SK-N-SH (cell line): ENCODE measurements around the gene CHMP1B. TPM values are rescaled to one million over a fixed set of nuclear protein-coding genes. Genes with fewer than 3 reads are reported as not detected.
"Not testable (repeated sequence)": the region's sequence is repeated elsewhere in the genome, so short reads cannot be mapped to it uniquely, and the experiment has no call there.

ENCODE experiments used
- CTCF ChIA-PET: fragments of 300-600, 350-600 bp; formaldehyde crosslinking; extraction: SDS; loops from one replicate; lab custom pipeline; 2021; lab: Yijun Ruan, JAX
- POLR2A ChIA-PET: fragments of 350-600 bp; sonication (Branson Sonifier 250); formaldehyde crosslinking; extraction: SDS; loops from one replicate; lab custom pipeline; 2020; ENCODE audit warnings: antibody characterized with exemption, inconsistent platforms; lab: Yijun Ruan, JAX
- DNase-seq: peaks from one replicate; pipeline ENCODE4 v3.0.0; 2012
- H2AFZ ChIP-seq: fragments of 200-600 bp; sonication (generic); 2 replicates; pipeline ENCODE4 v1.8.1; 2016; ENCODE audit warnings: antibody characterized with exemption, mild to moderate bottlenecking, low read depth
- H3F3A ChIP-seq: fragments of 200-600 bp; sonication (generic); replicated peaks from 2 replicates; pipeline ENCODE3; 2016; ENCODE audit warnings: antibody characterized with exemption, mild to moderate bottlenecking; ENCODE audit not compliant: insufficient read depth
- H3K27ac ChIP-seq, 2 experiments: fragments of 200-500 bp in 1 of 2; fragments of 200-600 bp in 1 of 2; sonication (Bioruptor generic) in 1 of 2; sonication (generic), shearing (Covaris generic) in 1 of 2; 2 replicates each; pipeline versions ENCODE4 v1.5.1 to v1.6.1; 2014 to 2016; ENCODE audit warnings: low read depth in 2 of 2, inconsistent platforms in 1 of 2, low read length in 1 of 2, mild to moderate bottlenecking in 1 of 2, mixed read lengths in 1 of 2
- H3K27me3 ChIP-seq: fragments of 200-600 bp; sonication (generic), shearing (Covaris generic); 2 replicates; pipeline ENCODE4 v1.6.1; 2016; ENCODE audit warnings: mixed run types; ENCODE audit not compliant: insufficient read depth
- H3K36me3 ChIP-seq, 2 experiments: fragments of 200-500 bp in 1 of 2; fragments of 200-600 bp in 1 of 2; sonication (Bioruptor generic) in 1 of 2; sonication (generic) in 1 of 2; replicated peaks in 1 of 2; 2 replicates each; pipeline versions ENCODE3 to v1.5.1; 2014 to 2016; ENCODE audit warnings: low read length in 1 of 2, mild to moderate bottlenecking in 1 of 2; ENCODE audit not compliant: insufficient read depth in 2 of 2, control insufficient read depth in 1 of 2
- H3K4me1 ChIP-seq, 2 experiments: fragments of 200-500 bp in 1 of 2; fragments of 200-600 bp in 1 of 2; sonication (Bioruptor generic) in 1 of 2; sonication (generic), shearing (Covaris generic) in 1 of 2; 2 replicates each; pipeline versions ENCODE4 v1.5.1 to v1.6.1; 2014 to 2016; ENCODE audit warnings: low read depth in 1 of 2, low read length in 1 of 2, mixed run types in 1 of 2; ENCODE audit not compliant: insufficient read depth in 2 of 2, control insufficient read depth in 1 of 2
- H3K4me2 ChIP-seq: fragments of 200-600 bp; sonication (generic), shearing (Covaris generic); 2 replicates; pipeline ENCODE4 v1.6.1; 2017; ENCODE audit warnings: mixed run types
- H3K4me3 ChIP-seq, 2 experiments: fragments of 200-500 bp in 1 of 2; fragments of 200-600 bp in 1 of 2; sonication (Bioruptor generic) in 1 of 2; sonication (generic), shearing (Covaris generic) in 1 of 2; 2 replicates each; pipeline versions ENCODE4 v1.5.1 to v1.8.1; 2014 to 2016; ENCODE audit warnings: low read depth in 2 of 2, inconsistent platforms in 1 of 2, low read length in 1 of 2, mild to moderate bottlenecking in 1 of 2, mixed read lengths in 1 of 2, moderate library complexity in 1 of 2
- H3K79me2 ChIP-seq: fragments of 200-600 bp; sonication (generic); 2 replicates; pipeline ENCODE4 v1.8.1; 2017; ENCODE audit warnings: mild to moderate bottlenecking; ENCODE audit not compliant: insufficient read depth
- H3K9ac ChIP-seq: fragments of 200-600 bp; sonication (generic); 2 replicates; pipeline ENCODE4 v1.6.1; 2017; ENCODE audit warnings: mixed run types
- H3K9me2 ChIP-seq: fragments of 200-600 bp; sonication (generic); 2 replicates; pipeline ENCODE4 v1.6.1; 2017; ENCODE audit warnings: mixed run types
- H3K9me3 ChIP-seq: fragments of 200-600 bp; sonication (generic); 2 replicates; pipeline ENCODE4 v1.6.1; 2017; ENCODE audit warnings: mixed run types, mild to moderate bottlenecking, moderate library complexity
- H4K20me1 ChIP-seq: fragments of 200-600 bp; sonication (generic); 2 replicates; pipeline ENCODE4 v1.6.1; 2017; ENCODE audit warnings: mild to moderate bottlenecking, mixed run types; ENCODE audit not compliant: insufficient read depth
- CHD2 ChIP-seq: fragments of 150-350 bp; IDR thresholded peaks from 2 replicates; pipeline ENCODE4 v1.6.1; 2018; ENCODE audit warnings: low read length; ENCODE audit not compliant: partially characterized antibody
- EZH2phosphoT487 ChIP-seq: fragments of 200-600 bp; sonication (generic); IDR thresholded peaks from 2 replicates; pipeline ENCODE4 v1.6.1; 2017; ENCODE audit warnings: low read depth, mixed run types, mild to moderate bottlenecking, antibody characterized with exemption, moderate library complexity, borderline replicate concordance
- FOXJ3 ChIP-seq: sonication (generic); formaldehyde crosslinking; IDR thresholded peaks from 2 replicates; pipeline ENCODE4 v1.5.1; 2020; ENCODE audit warnings: mild to moderate bottlenecking, missing genetic modification reagents
- GABPA ChIP-seq: IDR thresholded peaks from 2 replicates; pipeline ENCODE4 v1.4.0; 2012; ENCODE audit warnings: low read depth, mild to moderate bottlenecking
- JUND ChIP-seq: IDR thresholded peaks from 2 replicates; pipeline ENCODE4 v1.4.0; 2012
- MXI1 ChIP-seq: IDR thresholded peaks from 2 replicates; pipeline ENCODE4 v1.6.1; 2012; ENCODE audit warnings: mild to moderate bottlenecking, low read depth, low read length, improper control_type of control experiment
- RCOR1 ChIP-seq: fragments of 150-350 bp; IDR thresholded peaks from 2 replicates; pipeline ENCODE4 v1.6.1; 2017; ENCODE audit warnings: antibody characterized with exemption, low read length
- SMC3 ChIP-seq: IDR thresholded peaks from 2 replicates; pipeline ENCODE4 v1.6.1; 2012; ENCODE audit warnings: low read depth, low read length, improper control_type of control experiment
- TAF1 ChIP-seq: IDR thresholded peaks from 2 replicates; pipeline ENCODE4 v1.6.1; 2012; ENCODE audit warnings: low read depth, mild to moderate bottlenecking, low read length, moderate library complexity, borderline replicate concordance
- TCF12 ChIP-seq: IDR thresholded peaks from 2 replicates; pipeline ENCODE4 v1.4.0; 2012
- YY1 ChIP-seq: IDR thresholded peaks from 2 replicates; pipeline ENCODE4 v1.4.0; 2012; ENCODE audit warnings: low read depth, mild to moderate bottlenecking
- WGBS: methylation state at CpG from one replicate; pipeline ENCODE4 v1.1.6; 2017; ENCODE audit warnings: low lambda C conversion rate; 5-methylcytosine and 5-hydroxymethylcytosine counted together
- polyA plus RNA-seq, 3 experiments: library from polyadenylated mRNA; depleted of rRNA; stranded (reverse); fragments of >200 nt; gene quantifications; 2 replicates each; pipeline ENCODE4 v1.2.3, GENCODE V29; 2012
- TF ChIP-seq, protein P1 (sequence below): fragments of 200-600 bp; sonication (generic); IDR thresholded peaks from 2 replicates; pipeline ENCODE4 v1.6.1; 2017; ENCODE audit warnings: antibody characterized with exemption, mild to moderate bottlenecking, moderate library complexity
- TF ChIP-seq, protein P2 (sequence below): IDR thresholded peaks from 2 replicates; pipeline ENCODE4 v1.4.0; 2012; ENCODE audit warnings: low read depth, borderline replicate concordance
- TF ChIP-seq, protein P3 (sequence below): IDR thresholded peaks from 2 replicates; pipeline ENCODE4 v1.6.1; 2012; ENCODE audit warnings: mild to moderate bottlenecking, low read depth, low read length, moderate library complexity

Gene CHMP1B
- polyA plus RNA-seq, 1 of the 3 experiments (the other 2 are of a cell fraction), result 52.4 TPM

DNA sequence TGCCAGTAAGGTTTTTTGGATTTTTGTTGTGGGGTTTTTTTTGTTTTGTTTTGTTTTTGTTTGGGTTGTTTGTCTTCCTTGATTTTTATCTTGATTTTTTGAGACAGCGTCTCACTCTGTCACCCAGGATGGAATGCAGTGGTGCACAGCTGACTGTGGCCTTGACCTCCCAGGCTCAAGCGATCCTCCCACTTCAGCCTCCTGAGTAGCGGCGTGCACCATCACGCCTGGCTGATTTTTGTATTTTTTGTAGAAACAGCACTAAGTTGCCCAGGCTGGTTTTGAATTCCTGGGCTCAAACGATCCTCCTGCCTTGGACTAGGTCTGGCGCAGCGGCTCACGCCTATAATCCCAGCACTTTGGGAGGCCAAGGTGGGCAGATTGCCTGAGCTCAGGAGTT lies 40.5 kb downstream of the CHMP1B start:
- POLR2A ChIA-PET, result no interaction called here
- no peak overlapping the region for H3K4me3 ChIP-seq
- no peak overlapping the region for H3K9ac ChIP-seq
- H4K20me1 ChIP-seq, result no peaks in the 10 kb centered on the region
- no peak overlapping the region for H2AFZ ChIP-seq
- H3K4me2 ChIP-seq, result no peak overlapping the region
- no peaks in the 10 kb centered on the region for H3K79me2 ChIP-seq
- CTCF ChIA-PET, result interaction anchor here (1.3 kb wide), 1 partner anchor 47 kb away, joined by 3 read pairs; no protein-coding TSS in a partner anchor
- H3F3A ChIP-seq, result no peaks in the 10 kb centered on the region
- 96% methylated on average over 9 of the region's 9 CpGs for WGBS
- no peak for TF ChIP-seq MXI1
- TF ChIP-seq TCF12, result no peak
- no peak for TF ChIP-seq EZH2phosphoT487
- TF ChIP-seq YY1, result no peak
- no peaks in the 10 kb centered on the region for H3K9me3 ChIP-seq
- H3K9me2 ChIP-seq, result no peaks in the 10 kb centered on the region
- no peak for DNase-seq
- no peak overlapping the region for H3K27ac ChIP-seq
- no peaks in the 10 kb centered on the region for H3K4me1 ChIP-seq
- H3K36me3 ChIP-seq, result peaks cover 11 to 12% of the 10 kb centered on the region in 2 experiments
- H3K27me3 ChIP-seq, result no peaks in the 10 kb centered on the region

DNA sequence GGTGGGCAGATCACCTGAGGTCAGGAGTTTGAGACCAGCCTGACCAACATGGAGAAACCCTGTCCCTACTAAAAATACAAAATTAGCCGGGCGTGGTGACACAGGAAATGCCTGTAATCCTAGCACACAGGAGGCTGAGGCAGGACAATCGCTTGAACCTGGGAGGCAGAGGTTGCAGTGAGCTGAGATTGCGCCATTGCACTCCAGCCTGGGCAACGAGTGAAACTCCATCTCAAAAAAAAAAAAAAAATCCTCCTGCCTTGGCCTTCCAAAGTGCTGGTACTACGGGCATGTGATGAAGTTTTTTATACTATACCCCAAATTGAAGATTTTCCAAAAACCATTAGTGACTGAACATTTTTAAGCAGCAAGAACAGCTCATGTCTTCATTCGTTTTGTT lies 41.2 kb downstream of the CHMP1B start:
- POLR2A ChIA-PET, H3K79me2 ChIP-seq: not testable (repeated sequence)

DNA sequence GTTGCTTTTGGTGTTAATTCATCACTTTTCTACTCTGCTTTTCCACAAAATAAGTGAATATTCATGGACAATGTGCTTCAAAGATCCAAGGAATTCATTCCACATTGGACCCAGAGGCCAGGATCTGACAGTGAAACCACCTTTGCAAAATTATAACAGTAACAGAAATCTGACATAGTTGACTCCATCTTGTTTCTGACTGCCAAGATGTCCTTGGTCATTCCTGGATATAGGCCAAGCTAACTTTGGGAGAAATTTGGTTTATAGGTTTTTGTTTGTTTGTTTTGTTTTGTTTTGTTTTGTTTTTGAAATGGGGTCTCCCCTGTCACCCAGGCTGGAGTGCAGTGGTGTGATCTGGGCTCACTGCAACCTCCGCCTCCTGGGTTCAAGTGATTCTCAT lies 46.6 kb downstream of the CHMP1B start:
- CTCF ChIA-PET, result no interaction called here

More for the DNA sequence above, 41.2 kb downstream of the CHMP1B start:
- H3K36me3 ChIP-seq, result peaks cover 7 to 12% of the 10 kb centered on the region in 2 experiments
- 94% methylated on average over 7 of the region's 7 CpGs for WGBS
- CTCF ChIA-PET, H3F3A ChIP-seq, DNase-seq, H3K4me1 ChIP-seq, H3K9ac ChIP-seq, H3K27ac ChIP-seq, H3K9me3 ChIP-seq, H3K27me3 ChIP-seq, H3K9me2 ChIP-seq, H3K4me2 ChIP-seq, H2AFZ ChIP-seq, H4K20me1 ChIP-seq, H3K4me3 ChIP-seq: not testable (repeated sequence)

More for the DNA sequence above, 46.6 kb downstream of the CHMP1B start:
- H3K27ac ChIP-seq, result no peak overlapping the region
- no peaks in the 10 kb centered on the region for H3F3A ChIP-seq
- no peak overlapping the region for H3K4me2 ChIP-seq
- whole genome bisulfite sequencing, result 53% methylated on average over 1 of the region's 1 CpG
- no peaks in the 10 kb centered on the region for H3K79me2 ChIP-seq
- TF ChIP-seq EZH2phosphoT487 (no peak), CHD2 (no peak), TAF1 (no peak), FOXJ3 (no peak), SMC3 (no peak), GABPA (no peak), JUND (no peak), YY1 (no peak), TCF12 (no peak), RCOR1 (no peak)
- TF ChIP-seq, protein P1, sequence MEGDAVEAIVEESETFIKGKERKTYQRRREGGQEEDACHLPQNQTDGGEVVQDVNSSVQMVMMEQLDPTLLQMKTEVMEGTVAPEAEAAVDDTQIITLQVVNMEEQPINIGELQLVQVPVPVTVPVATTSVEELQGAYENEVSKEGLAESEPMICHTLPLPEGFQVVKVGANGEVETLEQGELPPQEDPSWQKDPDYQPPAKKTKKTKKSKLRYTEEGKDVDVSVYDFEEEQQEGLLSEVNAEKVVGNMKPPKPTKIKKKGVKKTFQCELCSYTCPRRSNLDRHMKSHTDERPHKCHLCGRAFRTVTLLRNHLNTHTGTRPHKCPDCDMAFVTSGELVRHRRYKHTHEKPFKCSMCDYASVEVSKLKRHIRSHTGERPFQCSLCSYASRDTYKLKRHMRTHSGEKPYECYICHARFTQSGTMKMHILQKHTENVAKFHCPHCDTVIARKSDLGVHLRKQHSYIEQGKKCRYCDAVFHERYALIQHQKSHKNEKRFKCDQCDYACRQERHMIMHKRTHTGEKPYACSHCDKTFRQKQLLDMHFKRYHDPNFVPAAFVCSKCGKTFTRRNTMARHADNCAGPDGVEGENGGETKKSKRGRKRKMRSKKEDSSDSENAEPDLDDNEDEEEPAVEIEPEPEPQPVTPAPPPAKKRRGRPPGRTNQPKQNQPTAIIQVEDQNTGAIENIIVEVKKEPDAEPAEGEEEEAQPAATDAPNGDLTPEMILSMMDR, result no peak
- TF ChIP-seq, protein P2, sequence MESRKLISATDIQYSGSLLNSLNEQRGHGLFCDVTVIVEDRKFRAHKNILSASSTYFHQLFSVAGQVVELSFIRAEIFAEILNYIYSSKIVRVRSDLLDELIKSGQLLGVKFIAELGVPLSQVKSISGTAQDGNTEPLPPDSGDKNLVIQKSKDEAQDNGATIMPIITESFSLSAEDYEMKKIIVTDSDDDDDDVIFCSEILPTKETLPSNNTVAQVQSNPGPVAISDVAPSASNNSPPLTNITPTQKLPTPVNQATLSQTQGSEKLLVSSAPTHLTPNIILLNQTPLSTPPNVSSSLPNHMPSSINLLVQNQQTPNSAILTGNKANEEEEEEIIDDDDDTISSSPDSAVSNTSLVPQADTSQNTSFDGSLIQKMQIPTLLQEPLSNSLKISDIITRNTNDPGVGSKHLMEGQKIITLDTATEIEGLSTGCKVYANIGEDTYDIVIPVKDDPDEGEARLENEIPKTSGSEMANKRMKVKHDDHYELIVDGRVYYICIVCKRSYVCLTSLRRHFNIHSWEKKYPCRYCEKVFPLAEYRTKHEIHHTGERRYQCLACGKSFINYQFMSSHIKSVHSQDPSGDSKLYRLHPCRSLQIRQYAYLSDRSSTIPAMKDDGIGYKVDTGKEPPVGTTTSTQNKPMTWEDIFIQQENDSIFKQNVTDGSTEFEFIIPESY, result no peak
- TF ChIP-seq, protein P3, sequence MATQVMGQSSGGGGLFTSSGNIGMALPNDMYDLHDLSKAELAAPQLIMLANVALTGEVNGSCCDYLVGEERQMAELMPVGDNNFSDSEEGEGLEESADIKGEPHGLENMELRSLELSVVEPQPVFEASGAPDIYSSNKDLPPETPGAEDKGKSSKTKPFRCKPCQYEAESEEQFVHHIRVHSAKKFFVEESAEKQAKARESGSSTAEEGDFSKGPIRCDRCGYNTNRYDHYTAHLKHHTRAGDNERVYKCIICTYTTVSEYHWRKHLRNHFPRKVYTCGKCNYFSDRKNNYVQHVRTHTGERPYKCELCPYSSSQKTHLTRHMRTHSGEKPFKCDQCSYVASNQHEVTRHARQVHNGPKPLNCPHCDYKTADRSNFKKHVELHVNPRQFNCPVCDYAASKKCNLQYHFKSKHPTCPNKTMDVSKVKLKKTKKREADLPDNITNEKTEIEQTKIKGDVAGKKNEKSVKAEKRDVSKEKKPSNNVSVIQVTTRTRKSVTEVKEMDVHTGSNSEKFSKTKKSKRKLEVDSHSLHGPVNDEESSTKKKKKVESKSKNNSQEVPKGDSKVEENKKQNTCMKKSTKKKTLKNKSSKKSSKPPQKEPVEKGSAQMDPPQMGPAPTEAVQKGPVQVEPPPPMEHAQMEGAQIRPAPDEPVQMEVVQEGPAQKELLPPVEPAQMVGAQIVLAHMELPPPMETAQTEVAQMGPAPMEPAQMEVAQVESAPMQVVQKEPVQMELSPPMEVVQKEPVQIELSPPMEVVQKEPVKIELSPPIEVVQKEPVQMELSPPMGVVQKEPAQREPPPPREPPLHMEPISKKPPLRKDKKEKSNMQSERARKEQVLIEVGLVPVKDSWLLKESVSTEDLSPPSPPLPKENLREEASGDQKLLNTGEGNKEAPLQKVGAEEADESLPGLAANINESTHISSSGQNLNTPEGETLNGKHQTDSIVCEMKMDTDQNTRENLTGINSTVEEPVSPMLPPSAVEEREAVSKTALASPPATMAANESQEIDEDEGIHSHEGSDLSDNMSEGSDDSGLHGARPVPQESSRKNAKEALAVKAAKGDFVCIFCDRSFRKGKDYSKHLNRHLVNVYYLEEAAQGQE, result no peak
- H3K4me3 ChIP-seq, result no peak overlapping the region
- H3K9me2 ChIP-seq, result no peaks in the 10 kb centered on the region
- no peaks in the 10 kb centered on the region for H3K27me3 ChIP-seq
- H4K20me1 ChIP-seq, result no peaks in the 10 kb centered on the region
- peaks cover 0 to 2% of the 10 kb centered on the region in 2 experiments; a peak in 1 of 4 replicates for H3K4me1 ChIP-seq
- no peak overlapping the region for H3K9ac ChIP-seq
- POLR2A ChIA-PET, result no interaction called here
- H2AFZ ChIP-seq, result no peak overlapping the region
- no peaks in the 10 kb centered on the region for H3K9me3 ChIP-seq
- peaks cover 2 to 8% of the 10 kb centered on the region in 2 experiments for H3K36me3 ChIP-seq
- no peak for DNase-seq
